GM12892 (cell line): ENCODE data around the gene ITGA3.

ENCODE experiments used
- POLR2A ChIP-seq: IDR thresholded peaks from 2 replicates; pipeline ENCODE4 v1.6.1; 2011; ENCODE audit warnings: low read depth, low read length, control low read depth
- POLR2AphosphoS5 ChIP-seq: IDR thresholded peaks from 2 replicates; pipeline ENCODE4 v1.6.1; 2011; ENCODE audit warnings: low read depth, low read length, control low read depth
- TAF1 ChIP-seq: IDR thresholded peaks from 2 replicates; pipeline ENCODE4 v1.6.1; 2011; ENCODE audit warnings: low read depth, mild to moderate bottlenecking, control low read depth, low read length, borderline replicate concordance

GRCh38 chr17:50022463-50023130, 33.3 kb upstream of the ITGA3 start:
- no peak for TF ChIP-seq POLR2AphosphoS5
- no peak for TF ChIP-seq TAF1
- TF ChIP-seq POLR2A = no peak
